Spleen (tissue), 11 donors: ENCODE results near the gene NFIB. TPM values are rescaled to one million over a fixed set of nuclear protein-coding genes. Genes with fewer than 3 reads are reported as not detected.

ENCODE experiments used
- DNase-seq: peaks from one replicate; pipeline ENCODE4 v3.0.0-alpha.2; 2020
- H3K27ac ChIP-seq, 8 donors: fragments of 200-600 bp; sonication (generic) in 7 of 8; 1 replicate in 4 of 8; 2 replicates in 4 of 8; pipeline versions ENCODE4 v1.5.0 to v1.8.0; 2016 to 2021; ENCODE audit warnings: inconsistent platforms in 4 of 8, mild to moderate bottlenecking in 4 of 8, moderate library complexity in 1 of 8
- H3K27me3 ChIP-seq, 7 donors: fragments of 200-600 bp; sonication (generic) in 6 of 7; replicated peaks in 1 of 7; 1 replicate in 4 of 7; 2 replicates in 3 of 7; pipeline versions ENCODE4 v1.5.0 to v1.8.0; 2016 to 2021; ENCODE audit warnings: inconsistent platforms in 3 of 7, mild to moderate bottlenecking in 1 of 7
- H3K36me3 ChIP-seq, 6 donors: fragments of 200-600 bp; sonication (generic) in 5 of 6; 1 replicate in 4 of 6; 2 replicates in 2 of 6; pipeline versions ENCODE4 v1.5.0 to v1.8.0; 2016 to 2021; ENCODE audit warnings: inconsistent platforms in 2 of 6
- H3K4me1 ChIP-seq, 6 donors: fragments of 200-600 bp; sonication (generic) in 5 of 6; 1 replicate in 3 of 6; 2 replicates in 3 of 6; pipeline versions ENCODE4 v1.5.0 to v1.8.0; 2016 to 2021; ENCODE audit warnings: inconsistent platforms in 3 of 6
- H3K4me3 ChIP-seq, 8 donors: fragments of 200-600 bp; sonication (generic) in 7 of 8; 1 replicate in 4 of 8; 2 replicates in 4 of 8; pipeline versions ENCODE4 v1.5.0 to v1.8.0; 2016 to 2021; ENCODE audit warnings: inconsistent platforms in 4 of 8, mild to moderate bottlenecking in 4 of 8, moderate library complexity in 2 of 8
- H3K9me3 ChIP-seq, 8 donors: fragments of 200-600 bp; sonication (generic) in 7 of 8; 1 replicate in 4 of 8; 2 replicates in 4 of 8; pipeline versions ENCODE4 v1.5.0 to v1.8.0; 2016 to 2021; ENCODE audit warnings: inconsistent platforms in 4 of 8
- POLR2A ChIP-seq, 3 donors: fragments of 450-650 bp; IDR thresholded peaks; one replicate each; pipeline ENCODE4 v1.5.1; 2017; ENCODE audit warnings: antibody characterized with exemption in 3 of 3, mild to moderate bottlenecking in 1 of 3
- POLR2AphosphoS5 ChIP-seq, 3 donors: sonication (generic); formaldehyde crosslinking; IDR thresholded peaks; one replicate each; pipeline ENCODE4 v1.5.1; 2017; ENCODE audit warnings: antibody characterized with exemption in 3 of 3
- WGBS, 5 donors: extraction: QIAGEN DNeasy Blood & Tissue Kit in 3 of 5; methylation state at CpG; one replicate each; pipeline versions ENCODE4 v1.1.5 to v1.1.7; 2013 to 2018; 5-methylcytosine and 5-hydroxymethylcytosine counted together
- intact Hi-C: fragments of 100-400 bp; cut with DNase I; formaldehyde crosslinking; loops from one replicate; pipeline ENCODE4 v1.15.0; 2023; ENCODE audit warnings: low total_unique reads
- polyA plus RNA-seq, 3 donors: library from polyadenylated mRNA; stranded (reverse); fragments of 200-250 nt; gene quantifications; one replicate each; pipeline ENCODE4 v1.2.1, GENCODE V29; 2013
- total RNA-seq, 7 donors: library from RNA; depleted of rRNA in 3 of 7; stranded (reverse); fragments of >200 nt in 3 of 7; fragmentation: NEBNext Ultra II Directional in 4 of 7; extraction: Animal tissue kit (Norgen Biotek cat#: 25700) in 4 of 7; gene quantifications; one replicate each; pipeline versions ENCODE4 v1.1.0 to v1.2.1, GENCODE V29; 2016 to 2021
- TF ChIP-seq, protein P1 (sequence below), 11 experiments: fragments of 200-600 bp in 7 of 11; fragments of 450-650 bp in 4 of 11; sonication (generic) in 4 of 11; IDR thresholded peaks in 8 of 11; conservative IDR thresholded peaks in 3 of 11; 1 replicate in 7 of 11; 2 replicates in 4 of 11; pipeline versions ENCODE4 v1.4.0 to v1.8.0; 2016 to 2021; ENCODE audit warnings: antibody characterized with exemption in 11 of 11, inconsistent platforms in 4 of 11, mild to moderate bottlenecking in 1 of 11
- donor health status: healthy with polysubstance abuse.
- donor health status: DM: no; HTN: no; CAD: no; lungs with moderate emphysema.
- donor health status: DM: no; HTN: no; CAD: no.
- donor health status: Bipolar disorder and iron deficiency.
- donor health status: healthy.
- donor health status: DM: no; HTN: no; CAD: no.
- donor health status: DM: yes; HTN: yes; CAD: no.

The NFIB gene
- total and polyA plus RNA-seq, 10 donors: 3.6 to 96.8 (median 48.4) TPM

DNA sequence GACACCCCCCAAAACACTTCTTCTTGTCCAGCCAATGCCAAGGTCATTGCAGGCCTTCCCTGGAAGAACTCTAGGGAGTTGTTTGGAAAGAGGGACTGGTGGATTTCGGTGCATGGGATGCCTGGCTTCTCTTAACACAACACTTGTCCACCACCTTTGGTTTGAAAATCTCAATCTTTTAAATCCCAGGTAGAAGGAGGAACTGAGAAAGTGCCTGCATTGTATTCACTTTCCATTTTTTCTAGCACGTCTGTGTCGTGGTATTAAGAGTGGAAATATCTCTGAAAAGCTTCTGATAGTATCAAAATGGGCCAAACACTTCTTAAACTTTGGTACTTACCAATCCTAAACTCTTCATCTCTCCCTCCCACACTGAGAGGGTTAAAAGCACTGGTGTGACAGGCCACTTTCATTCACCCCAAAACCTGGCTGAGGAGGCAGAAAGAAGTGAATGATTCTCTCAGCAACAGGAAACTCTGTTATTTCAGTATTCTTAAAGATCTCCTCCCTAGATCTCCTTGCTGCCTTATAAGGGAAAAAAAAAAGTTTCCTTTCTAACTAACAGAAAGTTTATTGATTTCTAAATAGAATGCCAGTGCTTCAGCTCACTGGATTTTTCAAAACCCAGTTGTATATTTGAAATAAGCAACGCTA, 3.9 kb upstream of the NFIB start:
- Histone ChIP-seq H3K4me3 (peak overlapping the region in 1 of 8 donors; percentile 79), H3K9me3 (no peaks in the 10 kb centered on the region), H3K27ac (peak overlapping the region; percentile 27 to 95 (median 88)), H3K36me3 (no peaks in the 10 kb centered on the region), H3K4me1 (peaks cover 3 to 88% (median 48%) of the 10 kb centered on the region in 6 donors), H3K27me3 (peaks cover 0 to 60% (median 24%) of the 10 kb centered on the region in 7 donors)
- WGBS, 5 donors: 51 to 71% (median 55%) methylated on average over 4 of the region's 4 CpGs
- TF ChIP-seq, protein P1, sequence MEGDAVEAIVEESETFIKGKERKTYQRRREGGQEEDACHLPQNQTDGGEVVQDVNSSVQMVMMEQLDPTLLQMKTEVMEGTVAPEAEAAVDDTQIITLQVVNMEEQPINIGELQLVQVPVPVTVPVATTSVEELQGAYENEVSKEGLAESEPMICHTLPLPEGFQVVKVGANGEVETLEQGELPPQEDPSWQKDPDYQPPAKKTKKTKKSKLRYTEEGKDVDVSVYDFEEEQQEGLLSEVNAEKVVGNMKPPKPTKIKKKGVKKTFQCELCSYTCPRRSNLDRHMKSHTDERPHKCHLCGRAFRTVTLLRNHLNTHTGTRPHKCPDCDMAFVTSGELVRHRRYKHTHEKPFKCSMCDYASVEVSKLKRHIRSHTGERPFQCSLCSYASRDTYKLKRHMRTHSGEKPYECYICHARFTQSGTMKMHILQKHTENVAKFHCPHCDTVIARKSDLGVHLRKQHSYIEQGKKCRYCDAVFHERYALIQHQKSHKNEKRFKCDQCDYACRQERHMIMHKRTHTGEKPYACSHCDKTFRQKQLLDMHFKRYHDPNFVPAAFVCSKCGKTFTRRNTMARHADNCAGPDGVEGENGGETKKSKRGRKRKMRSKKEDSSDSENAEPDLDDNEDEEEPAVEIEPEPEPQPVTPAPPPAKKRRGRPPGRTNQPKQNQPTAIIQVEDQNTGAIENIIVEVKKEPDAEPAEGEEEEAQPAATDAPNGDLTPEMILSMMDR (IDR thresholded peaks at IDR 0.05 in 8 of 11, conservative IDR thresholded peaks at IDR 0.05 in 3 of 11): no peak
- TF ChIP-seq POLR2AphosphoS5 (IDR thresholded peaks at IDR 0.05): no peak
- TF ChIP-seq POLR2A (IDR thresholded peaks at IDR 0.05): no peak
- DNase-seq: no peak
- intact Hi-C loops: loop anchor here (10.0 kb wide), 1 partner anchor 223 kb away; no protein-coding TSS in a partner anchor

GRCh38 chr9:14316602-14317300, 2.8 kb upstream of the NFIB start:
- DNase-seq: no peak
- Histone ChIP-seq H3K4me3 (peak overlapping the region in 5 of 8 donors; percentile 54 to 79 (median 56)), H3K9me3 (no peaks in the 10 kb centered on the region), H3K27me3 (peaks cover 0 to 62% (median 24%) of the 10 kb centered on the region in 7 donors), H3K27ac (peak overlapping the region; percentile 27 to 95 (median 88)), H3K4me1 (peaks cover 3 to 87% (median 46%) of the 10 kb centered on the region in 6 donors), H3K36me3 (no peaks in the 10 kb centered on the region)
- intact Hi-C loops: loop anchor here (10.0 kb wide), 1 partner anchor 222 kb away; no protein-coding TSS in a partner anchor
- TF ChIP-seq POLR2A (IDR thresholded peaks at IDR 0.05): no peak
- TF ChIP-seq, protein P1 (IDR thresholded peaks at IDR 0.05 in 8 of 11, conservative IDR thresholded peaks at IDR 0.05 in 3 of 11): no peak
- no peak for TF ChIP-seq POLR2AphosphoS5 (IDR thresholded peaks at IDR 0.05)
- 66 to 77% (median 72%) methylated on average over 8 of the region's 8 CpGs for WGBS, 5 donors

DNA sequence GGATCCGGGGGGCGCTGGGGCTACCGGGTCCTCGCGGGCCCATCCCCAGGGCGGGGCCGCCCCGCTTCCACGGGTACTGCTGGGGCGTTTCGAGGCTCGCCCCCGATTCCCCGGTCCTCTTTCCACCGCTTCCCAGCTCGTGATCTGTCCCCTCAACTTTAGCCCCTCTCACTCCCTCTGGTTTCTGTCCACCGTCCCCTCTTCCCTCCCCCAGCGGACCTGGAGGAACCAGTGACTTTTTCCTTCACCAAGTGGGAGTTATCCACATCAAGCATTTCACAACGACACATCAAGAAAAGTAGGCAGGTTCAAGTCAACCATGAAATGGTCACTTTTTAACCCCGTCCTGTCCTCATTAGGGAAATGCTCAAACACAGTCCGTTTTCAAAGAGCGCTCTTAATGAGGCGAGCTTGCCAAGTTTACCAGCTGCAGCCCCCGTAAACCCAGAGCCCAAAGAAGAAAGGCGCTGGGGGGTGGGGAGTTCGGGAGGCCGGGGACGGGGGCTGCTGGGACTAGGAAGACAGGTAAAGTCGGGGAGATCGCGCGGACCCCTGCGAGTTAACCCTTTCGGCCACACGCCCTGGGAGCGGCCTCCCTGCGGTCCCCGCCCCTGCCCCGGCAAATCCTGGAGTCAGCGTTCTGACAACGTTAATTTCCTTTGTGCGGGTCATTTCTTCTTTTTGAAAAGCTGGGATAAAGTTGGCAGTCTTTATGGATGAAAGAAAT, 2.1 kb upstream of the NFIB start:
- no peak for TF ChIP-seq POLR2A (IDR thresholded peaks at IDR 0.05)
- TF ChIP-seq, protein P1 (IDR thresholded peaks at IDR 0.05 in 8 of 11, conservative IDR thresholded peaks at IDR 0.05 in 3 of 11): no peak
- no peak for TF ChIP-seq POLR2AphosphoS5 (IDR thresholded peaks at IDR 0.05)
- intact Hi-C loops: loop anchor here (10.0 kb wide), 1 partner anchor 221 kb away; no protein-coding TSS in a partner anchor
- DNase-seq: no peak
- Histone ChIP-seq H3K27ac (peak overlapping the region; percentile 38 to 95 (median 88)), H3K4me1 (peaks cover 3 to 80% (median 43%) of the 10 kb centered on the region in 6 donors), H3K9me3 (no peaks in the 10 kb centered on the region), H3K36me3 (no peaks in the 10 kb centered on the region), H3K27me3 (peaks cover 0 to 67% (median 24%) of the 10 kb centered on the region in 7 donors), H3K4me3 (peak overlapping the region; percentile 35 to 79 (median 55))
- 14 to 19% (median 16%) methylated on average over 36 to 42 of the region's 42 CpGs for WGBS, 5 donors
